Muscle layer of colon (tissue), 2 donors: ENCODE results near the gene CENPU.

ENCODE experiments used
- H3K27ac ChIP-seq: one replicate; pipeline ENCODE4 v1.7.0; 2013; ENCODE audit warnings: low read depth, mild to moderate bottlenecking, low read length, moderate library complexity
- H3K27me3 ChIP-seq, 2 donors: one replicate each; pipeline ENCODE4 v1.7.0; 2013; ENCODE audit warnings: low read length in 2 of 2, mild to moderate bottlenecking in 2 of 2; ENCODE audit not compliant: insufficient read depth in 2 of 2, control insufficient read depth in 1 of 2
- H3K36me3 ChIP-seq: one replicate; pipeline ENCODE4 v1.7.0; 2013; ENCODE audit warnings: mild to moderate bottlenecking, low read length; ENCODE audit not compliant: insufficient read depth
- H3K4me1 ChIP-seq: one replicate; pipeline ENCODE4 v1.7.0; 2013; ENCODE audit warnings: mild to moderate bottlenecking, low read length; ENCODE audit not compliant: insufficient read depth
- H3K4me3 ChIP-seq, 2 donors: one replicate each; pipeline ENCODE4 v1.7.0; 2013; ENCODE audit warnings: low read length in 2 of 2, low read depth in 1 of 2, mild to moderate bottlenecking in 1 of 2, moderate library complexity in 1 of 2
- H3K9ac ChIP-seq: one replicate; pipeline ENCODE4 v1.7.0; 2013; ENCODE audit warnings: low read length
- H3K9me3 ChIP-seq: one replicate; pipeline ENCODE4 v1.7.0; 2013; ENCODE audit warnings: mild to moderate bottlenecking, low read length
- donor health status: abdominal sarcoma.
- donor health status: Adenocarcinoma of cecum.

CENPU gene

DNA sequence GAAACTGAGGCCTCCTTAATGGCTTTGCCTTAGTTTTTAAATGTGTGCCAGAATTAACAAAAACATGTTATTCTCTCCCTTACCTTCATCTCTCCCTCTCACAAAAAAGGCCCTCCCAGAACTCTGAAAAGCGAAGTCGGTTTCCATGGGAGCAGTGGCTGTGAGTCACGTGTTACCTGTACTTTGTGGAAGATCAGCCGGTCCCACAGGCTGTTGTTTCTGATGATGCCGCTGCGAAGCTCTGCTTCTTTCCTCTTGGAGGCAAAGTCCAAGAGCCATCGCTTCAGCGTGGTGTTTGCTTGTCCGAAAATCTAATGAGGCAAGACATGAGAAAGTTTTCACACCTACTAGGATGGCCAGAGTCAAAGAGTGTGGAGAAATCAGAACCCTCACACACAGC is 32.5 kb upstream of the CENPU start:
- Histone ChIP-seq H3K4me1 (peaks cover 17% of the 10 kb centered on the region), H3K9me3 (no peaks in the 10 kb centered on the region), H3K4me3 (no peak overlapping the region), H3K27me3 (no peaks in the 10 kb centered on the region), H3K27ac (no peak overlapping the region), H3K36me3 (peaks cover 48% of the 10 kb centered on the region), H3K9ac (no peak overlapping the region)

DNA sequence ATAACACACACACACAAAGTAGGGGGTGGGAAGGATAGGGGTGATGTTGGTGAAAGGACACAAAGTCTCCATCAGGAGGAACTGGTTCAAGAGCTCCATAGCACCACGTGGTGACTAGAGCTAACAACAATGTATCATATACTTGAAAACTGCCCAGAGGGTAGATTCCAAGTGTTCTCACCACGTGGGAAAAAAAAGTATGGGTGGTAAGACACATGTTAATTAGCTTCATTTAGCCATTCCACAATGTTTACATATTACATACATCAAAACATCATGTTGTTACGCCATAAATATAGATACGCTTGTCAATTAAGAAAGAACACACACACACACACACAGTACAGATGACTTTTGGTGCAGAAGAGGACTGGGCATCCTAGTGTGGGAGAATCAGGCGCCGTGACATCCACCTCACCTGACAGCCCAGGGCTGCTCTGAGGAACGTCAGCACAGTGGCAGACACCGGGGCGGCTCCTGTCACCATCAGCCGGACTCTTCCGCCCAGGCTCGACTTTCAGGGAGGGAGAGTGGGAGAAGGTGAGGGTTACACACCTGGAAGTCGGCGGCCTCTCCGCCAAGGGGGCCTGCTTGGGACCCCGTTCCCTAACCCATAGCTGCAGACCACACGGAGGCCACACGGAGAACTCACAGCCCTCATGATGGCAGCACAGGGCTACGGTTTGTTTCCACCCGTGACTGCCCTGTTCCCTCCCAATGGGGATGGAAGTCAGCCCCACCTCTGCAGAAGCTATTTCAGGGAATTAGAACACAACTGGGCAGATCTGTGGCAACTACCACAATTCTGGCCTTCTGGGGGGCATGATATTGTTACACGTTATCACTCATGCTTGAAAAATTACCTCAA is 31.8 kb upstream of the CENPU start:
- no peaks in the 10 kb centered on the region for H3K27me3 ChIP-seq
- peaks cover 17% of the 10 kb centered on the region for H3K4me1 ChIP-seq
- H3K36me3 ChIP-seq: peaks cover 50% of the 10 kb centered on the region
- no peak overlapping the region for H3K4me3 ChIP-seq
- no peak overlapping the region for H3K27ac ChIP-seq
- no peak overlapping the region for H3K9ac ChIP-seq
- H3K9me3 ChIP-seq: no peaks in the 10 kb centered on the region

DNA sequence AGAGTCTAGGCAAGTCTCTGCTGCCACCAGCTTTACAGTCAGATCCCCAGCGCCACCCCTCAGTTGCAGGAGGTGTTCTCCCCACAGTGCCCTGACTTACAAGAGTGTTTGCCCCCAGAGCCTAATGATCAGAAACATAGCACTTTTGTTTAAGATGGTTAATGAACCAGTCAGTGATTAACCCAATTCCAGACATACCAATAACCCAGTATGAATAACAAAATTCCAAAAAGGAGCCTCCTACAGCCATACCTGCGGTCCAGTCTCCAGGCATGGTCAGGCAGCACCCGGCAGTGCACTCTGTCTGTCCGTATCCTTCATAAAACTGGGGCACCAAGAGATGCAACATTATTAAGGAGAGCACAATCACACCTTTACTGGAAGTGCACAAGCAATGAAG is 30.7 kb upstream of the CENPU start:
- no peaks in the 10 kb centered on the region for H3K9me3 ChIP-seq
- no peak overlapping the region for H3K9ac ChIP-seq
- no peak overlapping the region for H3K27ac ChIP-seq
- H3K4me3 ChIP-seq: no peak overlapping the region
- no peaks in the 10 kb centered on the region for H3K27me3 ChIP-seq
- peaks cover 57% of the 10 kb centered on the region for H3K36me3 ChIP-seq
- peaks cover 17% of the 10 kb centered on the region for H3K4me1 ChIP-seq

DNA sequence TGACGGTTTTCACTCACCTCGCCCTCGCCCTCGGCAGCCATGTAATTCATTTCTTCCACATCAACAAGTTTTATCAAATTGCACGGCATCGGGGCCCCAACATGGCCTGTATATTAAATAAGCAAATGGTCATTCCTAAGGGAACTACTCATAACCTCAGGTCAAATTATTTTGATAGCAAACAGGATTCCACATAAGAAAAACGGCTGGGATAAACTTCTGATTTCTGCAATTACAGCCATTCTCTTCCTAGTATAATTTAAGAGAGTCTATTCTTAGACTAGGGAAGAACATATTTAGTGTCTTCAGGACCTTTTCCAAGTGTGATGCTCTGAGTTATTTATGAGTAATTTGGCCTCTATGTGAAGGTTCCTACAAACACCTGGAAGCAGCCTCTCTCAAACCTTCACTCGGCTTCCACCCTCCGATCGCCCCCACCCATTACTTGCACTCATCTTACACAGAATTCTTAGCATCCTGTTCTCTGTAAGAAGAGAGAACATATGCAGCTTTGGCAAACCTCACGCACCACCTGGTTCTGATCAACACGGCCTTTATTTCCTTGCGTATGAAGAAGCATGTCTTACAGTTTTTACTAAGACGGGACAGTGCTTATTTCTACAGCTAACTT is 29.4 kb upstream of the CENPU start:
- H3K36me3 ChIP-seq: peaks cover 51% of the 10 kb centered on the region

DNA sequence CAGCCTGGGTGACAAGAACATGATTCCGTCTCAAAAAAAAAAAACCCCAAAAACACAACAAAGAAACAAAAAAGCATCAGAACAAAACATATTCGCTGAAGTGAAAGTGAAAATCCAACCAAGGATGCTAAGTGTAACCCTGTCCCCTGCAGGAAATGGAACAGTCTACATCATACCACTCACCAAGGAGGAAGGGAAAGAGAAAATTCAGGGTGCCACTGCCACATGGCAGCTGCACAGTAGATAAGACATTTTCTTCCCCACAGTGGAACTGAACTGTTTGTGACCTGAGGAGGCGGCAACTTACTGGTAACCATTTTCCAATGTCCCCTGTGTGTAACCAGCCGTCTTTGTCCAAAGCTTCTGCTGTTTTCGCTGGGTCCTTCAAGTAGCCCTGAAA is 28.2 kb upstream of the CENPU start:
- no peak overlapping the region for H3K27ac ChIP-seq
- no peaks in the 10 kb centered on the region for H3K9me3 ChIP-seq
- no peak overlapping the region for H3K4me3 ChIP-seq
- peaks cover 17% of the 10 kb centered on the region for H3K4me1 ChIP-seq
- no peak overlapping the region for H3K9ac ChIP-seq
- H3K36me3 ChIP-seq: peaks cover 44% of the 10 kb centered on the region
- H3K27me3 ChIP-seq: no peaks in the 10 kb centered on the region

More for the DNA sequence above, 29.4 kb upstream of the CENPU start:
- peaks cover 17% of the 10 kb centered on the region for H3K4me1 ChIP-seq
- no peak overlapping the region for H3K27ac ChIP-seq
- no peak overlapping the region for H3K4me3 ChIP-seq
- H3K9ac ChIP-seq: no peak overlapping the region
- H3K9me3 ChIP-seq: no peaks in the 10 kb centered on the region
- no peaks in the 10 kb centered on the region for H3K27me3 ChIP-seq

DNA sequence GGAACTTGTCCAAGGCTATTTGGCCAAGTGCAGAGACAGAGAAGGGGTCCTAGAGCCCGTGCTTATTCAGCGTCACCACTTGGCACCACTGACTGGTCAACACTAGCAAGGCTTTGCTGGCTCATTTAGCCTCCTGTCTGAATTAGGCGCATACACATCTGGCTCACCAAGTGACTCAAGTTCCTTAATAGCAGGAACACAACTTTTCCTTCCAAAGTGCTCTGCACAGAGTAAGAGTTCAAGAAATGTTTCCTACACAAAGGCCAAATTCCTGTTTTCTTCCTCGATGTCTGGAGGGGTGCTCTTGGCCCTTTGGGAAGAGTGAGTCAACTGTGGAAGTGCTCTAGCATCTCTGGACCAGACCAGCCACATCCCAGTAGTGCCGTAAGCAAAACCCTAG is 26.8 kb upstream of the CENPU start:
- H3K9ac ChIP-seq: no peak overlapping the region
- H3K4me3 ChIP-seq: no peak overlapping the region
- H3K36me3 ChIP-seq: peaks cover 40% of the 10 kb centered on the region
- H3K27me3 ChIP-seq: no peaks in the 10 kb centered on the region
- H3K4me1 ChIP-seq: peaks cover 17% of the 10 kb centered on the region
- no peak overlapping the region for H3K27ac ChIP-seq
- no peaks in the 10 kb centered on the region for H3K9me3 ChIP-seq

DNA sequence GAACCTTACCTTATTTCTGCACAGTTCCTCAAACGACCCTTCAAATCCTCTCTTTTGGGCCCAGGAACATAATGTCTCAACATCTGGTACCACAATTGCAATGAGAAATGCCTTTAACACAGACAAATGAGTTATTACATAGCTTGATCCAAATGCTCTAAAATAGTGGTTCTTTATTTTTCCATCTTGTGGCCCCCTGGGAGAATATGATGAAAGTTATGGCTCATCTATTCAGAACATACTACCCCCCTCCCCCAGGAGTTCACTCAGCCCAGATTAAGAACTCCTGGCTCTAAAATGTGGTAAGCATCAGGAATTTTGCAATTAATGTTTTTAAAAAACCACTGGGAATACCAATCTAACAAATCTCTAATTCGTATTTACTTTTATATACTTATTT is 23.9 kb upstream of the CENPU start:
- peaks cover 23% of the 10 kb centered on the region for H3K36me3 ChIP-seq
- no peak overlapping the region for H3K4me3 ChIP-seq
- H3K9ac ChIP-seq: no peak overlapping the region
- no peaks in the 10 kb centered on the region for H3K27me3 ChIP-seq
- H3K9me3 ChIP-seq: no peaks in the 10 kb centered on the region
- H3K27ac ChIP-seq: no peak overlapping the region
- H3K4me1 ChIP-seq: peaks cover 5% of the 10 kb centered on the region

DNA sequence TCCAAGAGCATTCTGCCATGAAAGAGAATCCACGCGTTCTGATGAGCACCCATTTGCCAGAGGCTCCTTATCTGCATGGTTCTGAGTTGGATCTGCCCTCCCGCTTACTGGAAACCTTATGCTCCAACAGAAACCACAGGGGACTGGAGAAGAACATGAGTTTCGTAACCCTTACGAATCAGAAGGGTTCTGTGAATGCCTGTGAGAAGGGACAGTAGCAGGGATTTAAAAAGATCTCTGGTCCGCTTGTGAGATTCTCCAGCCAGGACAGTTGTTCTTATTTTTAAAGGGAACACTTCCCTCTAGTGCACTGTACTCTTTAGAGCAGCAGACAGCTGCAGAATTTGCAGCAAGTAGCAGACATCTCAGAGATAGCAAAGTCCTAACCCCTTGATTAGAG is 22.5 kb upstream of the CENPU start:
- Histone ChIP-seq H3K36me3 (peaks cover 23% of the 10 kb centered on the region), H3K4me3 (no peak overlapping the region), H3K27me3 (no peaks in the 10 kb centered on the region), H3K4me1 (no peaks in the 10 kb centered on the region), H3K27ac (no peak overlapping the region), H3K9me3 (no peaks in the 10 kb centered on the region), H3K9ac (no peak overlapping the region)

DNA sequence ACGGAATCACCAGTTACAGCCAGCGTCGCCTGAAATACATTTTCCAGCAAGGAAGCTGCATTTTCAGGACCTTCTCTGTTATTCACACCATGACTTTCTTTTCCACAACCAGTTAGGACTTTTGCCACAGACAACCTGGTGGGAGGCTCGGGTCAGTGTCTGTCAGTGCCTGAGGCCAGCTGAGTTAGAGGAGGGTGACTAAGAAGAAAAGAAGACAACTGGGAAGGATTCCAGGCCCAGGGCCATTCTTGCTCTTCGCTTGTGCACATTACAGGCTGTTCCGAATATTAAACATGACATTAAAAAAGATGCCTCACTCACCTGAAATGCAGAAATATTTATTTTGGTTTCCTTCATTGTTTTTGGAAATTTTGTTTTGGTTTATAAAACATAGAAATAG is 21.4 kb upstream of the CENPU start:
- Histone ChIP-seq H3K27ac (no peak overlapping the region), H3K27me3 (no peaks in the 10 kb centered on the region), H3K4me1 (no peaks in the 10 kb centered on the region), H3K4me3 (no peak overlapping the region), H3K36me3 (peaks cover 18% of the 10 kb centered on the region), H3K9me3 (no peaks in the 10 kb centered on the region), H3K9ac (no peak overlapping the region)

DNA sequence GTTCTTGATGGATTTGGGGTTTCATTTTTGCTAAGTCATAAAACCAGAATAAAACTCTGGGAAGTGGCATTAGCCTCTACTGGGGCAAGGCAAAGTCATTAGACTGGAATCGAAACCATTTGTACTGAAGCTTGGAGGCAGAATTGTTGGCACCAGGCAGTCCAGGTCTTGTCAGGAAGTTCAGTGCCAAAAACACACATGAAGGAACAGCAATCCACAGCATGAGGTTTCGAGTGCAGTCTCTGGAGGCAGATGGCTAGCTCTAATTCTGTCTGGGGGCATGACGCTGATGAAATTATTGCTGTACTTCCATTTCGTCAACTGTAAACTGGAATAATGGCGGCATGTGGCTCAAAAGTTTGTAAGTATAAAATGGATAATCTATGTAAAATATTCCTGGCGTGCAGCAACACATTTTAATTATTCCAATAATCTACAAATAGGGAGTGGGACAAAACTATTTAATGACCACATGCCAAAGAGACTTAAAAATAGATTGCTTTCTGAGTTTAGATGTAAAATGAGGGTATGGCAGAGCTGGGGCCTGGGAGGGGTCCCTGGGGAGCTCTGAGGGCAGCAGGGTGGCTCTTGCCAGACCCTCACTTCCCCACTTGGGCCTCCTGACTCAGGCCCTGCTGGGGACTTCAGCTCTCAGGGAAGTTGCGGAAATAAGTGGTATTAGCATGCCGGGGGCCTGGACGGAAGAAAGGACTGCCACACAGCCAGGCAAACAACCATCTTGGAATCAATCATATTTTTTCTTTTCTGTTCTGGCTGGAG is 18.8 kb upstream of the CENPU start:
- H3K36me3 ChIP-seq: peaks cover 13% of the 10 kb centered on the region
- H3K4me3 ChIP-seq: no peak overlapping the region
- no peaks in the 10 kb centered on the region for H3K27me3 ChIP-seq
- no peak overlapping the region for H3K9ac ChIP-seq
- no peak overlapping the region for H3K27ac ChIP-seq
- H3K4me1 ChIP-seq: peaks cover under 1% of the 10 kb centered on the region
- no peaks in the 10 kb centered on the region for H3K9me3 ChIP-seq

DNA sequence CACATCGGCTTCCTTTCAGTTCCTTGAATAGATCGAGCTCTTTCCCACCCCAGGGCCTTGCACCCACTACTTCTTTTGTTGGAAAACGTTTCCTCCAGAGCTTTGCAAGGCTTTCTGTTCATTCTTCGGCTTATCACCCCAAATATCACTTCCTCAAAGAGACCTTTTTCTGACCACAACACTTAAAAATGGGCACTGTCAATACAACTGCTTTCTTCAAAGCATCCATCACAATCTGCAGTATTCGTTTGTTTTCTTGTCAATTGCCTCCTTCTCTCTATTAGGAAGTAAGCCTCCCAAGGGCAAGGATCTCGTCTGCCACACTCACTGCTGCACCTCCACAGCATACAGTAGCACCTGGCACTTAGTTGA is 17.7 kb upstream of the CENPU start:
- peaks cover 12% of the 10 kb centered on the region for H3K4me1 ChIP-seq
- H3K36me3 ChIP-seq: peaks cover 4% of the 10 kb centered on the region
- no peak overlapping the region for H3K4me3 ChIP-seq
- H3K27me3 ChIP-seq: no peaks in the 10 kb centered on the region
- no peak overlapping the region for H3K27ac ChIP-seq
- H3K9me3 ChIP-seq: no peaks in the 10 kb centered on the region
- H3K9ac ChIP-seq: no peak overlapping the region
